Rectal smooth muscle tissue (tissue), 1 donor: Measurements from ENCODE around the gene MACO1.

Source experiments
- H3K27ac ChIP-seq: one replicate; pipeline ENCODE4 v1.7.0; 2013; ENCODE audit warnings: low read depth, low read length, inconsistent platforms
- H3K27me3 ChIP-seq: one replicate; pipeline ENCODE4 v1.7.0; 2013; ENCODE audit warnings: low read length; ENCODE audit not compliant: control insufficient read depth, insufficient read depth
- H3K36me3 ChIP-seq: one replicate; pipeline ENCODE4 v1.7.0; 2013; ENCODE audit warnings: low read length; ENCODE audit not compliant: control insufficient read depth, insufficient read depth
- H3K4me1 ChIP-seq: one replicate; pipeline ENCODE4 v1.7.0; 2013; ENCODE audit warnings: low read length; ENCODE audit not compliant: control insufficient read depth, insufficient read depth
- H3K4me3 ChIP-seq: one replicate; pipeline ENCODE4 v1.7.0; 2013; ENCODE audit warnings: low read length
- H3K9ac ChIP-seq: one replicate; pipeline ENCODE4 v1.7.0; 2013; ENCODE audit warnings: low read length

Gene MACO1

DNA sequence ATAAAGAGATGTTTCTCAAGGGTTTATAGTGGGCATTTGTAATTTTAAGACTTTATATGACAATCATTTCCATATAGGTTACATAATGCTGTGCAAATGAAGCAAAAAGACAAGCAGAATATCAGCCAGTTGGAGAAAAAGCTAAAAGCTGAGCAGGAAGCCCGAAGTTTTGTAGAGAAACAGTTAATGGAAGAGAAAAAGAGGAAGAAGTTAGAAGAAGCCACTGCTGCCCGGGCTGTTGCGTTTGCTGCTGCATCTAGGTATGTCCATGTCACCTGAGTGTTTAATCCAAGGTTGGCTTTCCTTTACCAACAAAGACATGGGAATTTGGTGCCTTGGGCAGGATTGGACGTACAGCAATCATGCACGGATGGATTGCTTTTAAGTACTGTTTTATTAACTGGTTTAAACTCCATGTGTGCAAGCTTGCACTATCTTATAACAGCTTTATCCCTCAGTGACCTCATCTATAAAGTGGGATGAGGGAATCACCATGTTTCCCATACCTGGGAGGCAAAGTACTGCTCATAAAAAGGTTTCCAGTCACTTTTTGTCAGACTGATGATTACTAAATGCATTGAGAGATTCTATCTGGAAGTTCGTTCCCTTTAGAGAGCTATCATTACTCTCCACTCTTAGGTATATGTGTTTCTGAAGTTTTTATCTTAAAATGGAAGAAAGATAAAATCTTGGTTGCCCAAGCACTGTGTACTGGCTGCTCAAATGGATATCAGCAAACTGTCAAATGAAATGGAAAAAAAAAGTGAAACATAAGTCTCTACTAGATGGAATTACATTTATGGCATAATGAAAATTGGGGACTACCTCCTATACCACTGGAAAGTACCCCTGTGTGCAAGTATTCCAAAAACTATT is 55.1 kb downstream of the MACO1 start:
- Histone ChIP-seq H3K4me1 (peaks cover 4% of the 10 kb centered on the region), H3K27ac (no peak overlapping the region), H3K4me3 (no peak overlapping the region), H3K9ac (no peak overlapping the region), H3K27me3 (no peaks in the 10 kb centered on the region), H3K36me3 (peaks cover 4% of the 10 kb centered on the region)

DNA sequence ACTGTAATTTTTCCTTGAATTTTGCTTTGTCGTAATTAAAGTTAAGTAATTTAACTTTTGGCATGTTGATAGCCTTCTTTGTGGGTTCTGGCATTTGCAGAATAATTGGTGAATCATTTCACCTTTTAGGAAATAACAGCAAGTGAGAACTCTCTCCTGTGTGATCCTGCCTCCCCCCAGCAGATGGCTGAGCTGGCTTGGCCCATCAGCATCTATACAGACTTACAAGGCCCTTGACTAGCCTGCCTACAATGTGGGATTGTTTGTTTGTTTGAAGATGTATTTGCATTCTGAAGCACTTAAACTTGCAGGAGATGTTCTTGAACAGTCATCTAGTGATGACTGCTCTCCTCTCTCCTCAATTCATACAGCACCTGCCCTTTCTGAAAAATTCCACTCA is 55.9 kb downstream of the MACO1 start:
- Histone ChIP-seq H3K27me3 (no peaks in the 10 kb centered on the region), H3K9ac (no peak overlapping the region), H3K27ac (no peak overlapping the region), H3K36me3 (peaks cover 8% of the 10 kb centered on the region), H3K4me3 (no peak overlapping the region), H3K4me1 (peaks cover 4% of the 10 kb centered on the region)

DNA sequence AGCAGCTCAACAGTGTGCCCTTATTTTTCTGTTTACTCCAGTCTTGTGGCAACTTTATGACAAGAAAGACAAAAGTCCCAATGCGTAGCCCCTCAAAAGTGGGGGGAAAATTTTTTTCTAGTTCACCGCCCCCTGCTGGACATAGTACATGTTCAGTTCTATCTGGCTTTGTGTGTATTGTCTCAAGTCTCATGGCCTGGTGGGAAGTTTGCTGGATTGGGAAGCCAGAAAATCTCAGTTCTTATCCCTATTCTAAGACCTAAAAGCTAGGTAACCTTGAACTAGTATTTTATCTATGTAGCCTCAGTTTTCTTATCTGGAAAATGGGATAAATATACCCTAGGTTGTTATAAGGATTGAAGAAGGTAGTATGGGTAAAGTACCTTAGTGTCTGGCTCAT is 56.9 kb downstream of the MACO1 start:
- H3K27ac ChIP-seq, result no peak overlapping the region
- no peaks in the 10 kb centered on the region for H3K27me3 ChIP-seq
- H3K4me1 ChIP-seq, result peaks cover 4% of the 10 kb centered on the region
- H3K36me3 ChIP-seq, result peaks cover 14% of the 10 kb centered on the region
- H3K9ac ChIP-seq, result no peak overlapping the region
- no peak overlapping the region for H3K4me3 ChIP-seq

DNA sequence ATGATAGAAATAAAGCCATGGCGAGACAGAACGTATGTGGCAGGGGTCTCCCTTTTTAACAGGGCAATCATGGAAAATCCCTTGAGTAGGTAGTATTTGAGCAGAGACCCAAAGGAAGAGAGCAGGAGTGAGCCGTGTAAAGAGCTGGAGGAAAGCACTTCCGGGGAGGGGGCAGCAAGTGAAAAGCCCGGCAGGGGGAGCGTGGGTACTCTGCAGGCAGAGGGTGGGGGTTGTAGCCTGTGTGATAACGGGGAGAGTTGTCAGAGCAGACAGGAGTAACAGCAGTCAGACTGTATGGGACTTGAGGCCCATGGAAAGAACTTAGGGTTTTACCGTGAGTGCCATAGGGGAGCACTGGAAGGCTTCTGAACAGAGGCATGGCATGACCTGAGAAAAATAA is 61.6 kb downstream of the MACO1 start:
- H3K4me1 ChIP-seq, result no peaks in the 10 kb centered on the region
- H3K4me3 ChIP-seq, result no peak overlapping the region
- H3K27me3 ChIP-seq, result no peaks in the 10 kb centered on the region
- H3K36me3 ChIP-seq, result peaks cover 26% of the 10 kb centered on the region
- H3K9ac ChIP-seq, result no peak overlapping the region
- H3K27ac ChIP-seq, result no peak overlapping the region

DNA sequence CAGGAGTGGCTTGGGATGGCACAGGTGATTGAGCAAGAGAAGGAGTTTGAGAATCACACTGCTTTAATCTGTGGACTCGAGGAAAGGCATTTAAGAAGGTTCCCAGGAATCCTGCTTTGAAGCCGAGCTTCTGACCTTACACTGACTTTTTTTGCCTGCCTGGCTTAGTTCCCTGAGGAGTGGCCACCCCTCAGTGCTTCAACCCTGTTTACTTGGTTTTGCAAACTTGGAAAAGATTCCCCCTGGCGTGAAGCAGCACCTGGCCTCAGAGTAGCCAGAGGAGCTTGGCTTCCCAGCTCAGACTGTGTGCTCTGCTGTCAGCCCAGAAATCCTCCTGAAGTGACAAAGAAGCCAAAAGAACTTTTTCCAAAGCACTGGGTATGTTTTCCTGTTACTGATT is 64.3 kb downstream of the MACO1 start:
- Histone ChIP-seq H3K36me3 (peaks cover 22% of the 10 kb centered on the region), H3K9ac (no peak overlapping the region), H3K27ac (no peak overlapping the region), H3K27me3 (no peaks in the 10 kb centered on the region), H3K4me3 (no peak overlapping the region), H3K4me1 (no peaks in the 10 kb centered on the region)

DNA sequence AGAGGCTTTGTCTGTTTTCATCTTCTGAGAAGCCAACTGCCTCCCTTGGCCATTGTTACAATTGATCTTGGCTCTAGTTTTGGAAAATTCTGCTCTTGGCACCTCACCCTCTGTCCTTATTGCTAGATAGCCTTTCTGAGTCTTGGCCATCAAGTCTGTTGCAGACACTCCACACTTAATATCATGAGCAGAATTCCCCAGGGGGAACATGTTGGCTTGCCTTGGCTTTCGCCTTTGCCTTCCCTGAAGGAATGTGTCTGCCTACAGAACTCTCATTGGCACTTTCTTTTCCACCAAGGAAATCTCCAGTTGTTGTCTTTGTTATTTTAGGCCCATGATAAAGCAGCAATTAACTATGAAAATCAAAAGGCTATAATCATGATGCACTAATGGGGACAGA is 70.0 kb downstream of the MACO1 start:
- Histone ChIP-seq H3K27me3 (no peaks in the 10 kb centered on the region), H3K9ac (no peak overlapping the region), H3K36me3 (peaks cover 7% of the 10 kb centered on the region), H3K4me3 (no peak overlapping the region), H3K4me1 (peaks cover 2% of the 10 kb centered on the region), H3K27ac (no peak overlapping the region)

DNA sequence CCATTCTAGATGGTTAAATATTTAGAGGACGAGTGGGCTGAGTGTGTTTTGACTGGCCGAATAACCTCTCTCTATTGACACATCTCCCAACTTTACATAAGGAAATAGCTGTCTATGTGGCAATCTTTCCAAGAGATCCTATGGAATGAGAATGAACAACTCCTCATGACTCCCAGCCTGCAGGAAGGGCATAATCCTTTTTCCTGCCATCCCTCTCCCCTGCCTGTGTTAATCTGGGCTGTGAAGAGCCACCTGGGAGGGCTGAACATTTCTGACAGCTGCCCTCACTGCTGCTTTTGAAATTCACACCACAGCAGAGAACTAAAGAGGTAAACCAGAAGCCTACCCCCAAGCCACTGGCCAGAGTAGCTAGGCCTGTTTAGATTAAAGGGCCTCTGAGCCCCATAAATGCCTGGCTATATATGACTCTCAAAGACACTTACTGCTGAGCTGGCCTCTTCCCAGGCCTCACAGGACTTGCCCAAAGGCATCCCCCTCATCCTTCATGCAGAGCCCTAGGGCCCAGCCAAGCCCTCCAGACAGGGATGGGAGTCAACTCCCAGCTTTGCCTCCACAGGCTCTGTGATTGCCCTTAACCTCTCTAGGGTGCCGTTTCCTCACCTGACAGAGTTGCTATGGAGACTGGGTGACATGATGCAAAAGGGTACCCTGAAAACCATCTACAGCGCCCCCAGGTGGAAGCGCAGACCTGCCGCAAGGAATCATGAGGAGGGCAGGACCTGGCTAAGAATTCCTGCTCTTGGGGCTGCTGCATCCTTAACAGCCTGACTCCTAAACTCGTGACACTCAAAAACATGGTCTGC is 70.8 kb downstream of the MACO1 start:
- Histone ChIP-seq H3K36me3 (peaks cover 5% of the 10 kb centered on the region), H3K4me1 (peaks cover 2% of the 10 kb centered on the region), H3K9ac (no peak overlapping the region), H3K4me3 (no peak overlapping the region), H3K27me3 (no peaks in the 10 kb centered on the region), H3K27ac (no peak overlapping the region)

DNA sequence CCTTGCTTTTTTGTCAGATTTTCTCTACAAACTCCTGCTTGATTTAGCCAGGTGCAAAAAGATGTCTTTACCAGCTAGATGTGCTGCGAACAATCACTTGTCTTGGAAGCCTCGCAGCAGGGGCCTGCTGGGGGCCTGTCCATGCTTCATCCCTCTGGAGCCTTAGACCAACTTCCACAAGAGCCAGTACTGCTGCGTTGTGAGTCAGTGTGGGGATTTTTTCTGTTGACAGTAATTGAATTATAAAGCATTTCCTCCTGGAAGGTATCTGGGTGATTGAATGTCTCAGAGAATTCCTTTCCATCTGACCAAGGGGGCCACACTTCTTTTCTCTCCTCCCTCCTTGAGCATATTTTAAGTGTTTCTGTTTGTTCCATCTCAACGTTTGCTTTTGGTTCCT is 72.3 kb downstream of the MACO1 start:
- Histone ChIP-seq H3K4me1 (peaks cover 2% of the 10 kb centered on the region), H3K36me3 (no peaks in the 10 kb centered on the region), H3K27ac (no peak overlapping the region), H3K4me3 (no peak overlapping the region), H3K9ac (no peak overlapping the region), H3K27me3 (no peaks in the 10 kb centered on the region)

DNA sequence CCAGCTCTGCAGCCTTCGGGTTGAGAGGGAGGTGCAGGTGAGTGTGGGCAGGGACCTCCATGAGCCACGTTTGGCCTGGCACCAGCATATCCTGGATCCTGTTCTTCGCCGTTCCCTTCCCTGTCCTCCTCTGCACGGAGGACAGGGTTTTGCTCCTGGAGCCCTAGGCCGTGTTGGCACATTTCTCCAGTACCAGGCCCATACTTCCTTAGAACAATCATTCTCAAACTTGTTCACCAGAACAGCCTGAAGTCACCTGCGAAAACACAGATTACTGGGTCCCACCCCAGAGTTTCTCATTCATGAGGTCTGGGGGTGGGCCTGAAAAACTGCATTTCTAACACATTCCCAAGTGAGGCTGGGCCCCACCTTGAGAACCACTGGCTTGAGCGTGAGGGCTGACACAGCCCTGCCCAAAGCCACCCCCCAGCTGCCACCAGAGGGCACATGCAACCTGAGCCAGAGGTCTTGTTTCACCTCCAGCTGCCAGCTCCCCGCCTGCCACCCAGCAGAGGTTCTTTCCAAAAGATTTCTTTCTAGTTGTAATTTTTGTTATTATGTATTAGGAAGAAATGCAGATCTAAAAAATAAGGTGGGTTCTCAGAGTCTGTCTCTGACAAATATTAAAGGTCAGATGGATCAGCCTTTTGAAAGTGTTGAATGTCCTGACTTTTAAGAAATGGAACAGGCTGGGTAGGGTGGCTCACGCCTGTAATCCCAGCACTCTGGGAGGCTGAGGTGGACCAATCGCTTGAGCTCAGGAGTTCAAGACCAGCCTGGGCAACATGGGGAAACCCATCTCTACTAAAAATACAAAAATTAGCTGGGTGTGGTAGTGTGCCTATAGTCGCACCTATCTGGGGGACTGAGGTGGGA is 73.1 kb downstream of the MACO1 start:
- no peaks in the 10 kb centered on the region for H3K36me3 ChIP-seq
- peaks cover 2% of the 10 kb centered on the region for H3K4me1 ChIP-seq
- H3K9ac ChIP-seq, result no peak overlapping the region
- H3K27me3 ChIP-seq, result no peaks in the 10 kb centered on the region
- H3K4me3 ChIP-seq, result no peak overlapping the region
- no peak overlapping the region for H3K27ac ChIP-seq

DNA sequence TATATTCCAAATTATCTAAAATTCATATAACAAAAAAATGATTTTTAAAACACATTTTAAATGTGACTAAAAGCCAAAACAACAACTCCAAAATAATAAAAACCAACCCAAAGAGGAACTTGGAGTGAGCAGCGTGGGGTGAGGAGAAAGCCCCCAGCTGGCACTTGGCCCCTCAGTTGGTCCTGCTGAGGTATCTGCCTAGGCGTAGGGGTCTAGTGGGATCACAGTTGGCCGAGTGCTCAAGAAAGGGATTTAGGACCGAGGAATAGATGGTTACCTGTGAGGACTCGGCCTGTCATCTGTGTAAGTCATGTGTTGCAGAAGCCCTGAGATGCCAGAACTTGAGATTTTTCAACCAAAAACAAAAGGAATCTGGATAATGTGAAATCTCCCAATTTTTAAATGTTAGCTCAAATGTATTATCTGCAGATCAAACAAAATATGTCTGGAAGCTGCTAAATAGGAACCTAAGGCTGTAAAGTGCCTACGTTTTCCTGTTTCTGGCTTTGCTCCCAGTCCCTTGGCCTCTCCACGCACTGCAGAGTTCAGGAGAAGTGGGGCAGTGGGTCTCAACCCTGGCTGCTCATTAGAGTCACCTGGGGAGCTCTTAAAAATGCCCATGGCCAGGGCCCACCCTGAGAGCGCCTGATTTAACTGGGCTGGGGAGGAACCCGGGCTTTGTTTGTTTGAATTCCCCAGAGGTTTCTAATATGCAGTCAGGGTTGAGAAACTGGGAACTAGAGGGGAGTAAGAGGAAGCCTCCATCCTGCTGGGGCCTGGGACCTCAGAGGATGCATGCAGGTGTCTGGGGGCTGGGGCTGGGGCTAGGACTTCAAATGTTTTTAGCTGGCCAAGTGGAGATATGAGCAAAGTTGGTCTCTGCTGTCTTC is 74.3 kb downstream of the MACO1 start:
- H3K27ac ChIP-seq, result no peak overlapping the region
- H3K9ac ChIP-seq, result no peak overlapping the region

DNA sequence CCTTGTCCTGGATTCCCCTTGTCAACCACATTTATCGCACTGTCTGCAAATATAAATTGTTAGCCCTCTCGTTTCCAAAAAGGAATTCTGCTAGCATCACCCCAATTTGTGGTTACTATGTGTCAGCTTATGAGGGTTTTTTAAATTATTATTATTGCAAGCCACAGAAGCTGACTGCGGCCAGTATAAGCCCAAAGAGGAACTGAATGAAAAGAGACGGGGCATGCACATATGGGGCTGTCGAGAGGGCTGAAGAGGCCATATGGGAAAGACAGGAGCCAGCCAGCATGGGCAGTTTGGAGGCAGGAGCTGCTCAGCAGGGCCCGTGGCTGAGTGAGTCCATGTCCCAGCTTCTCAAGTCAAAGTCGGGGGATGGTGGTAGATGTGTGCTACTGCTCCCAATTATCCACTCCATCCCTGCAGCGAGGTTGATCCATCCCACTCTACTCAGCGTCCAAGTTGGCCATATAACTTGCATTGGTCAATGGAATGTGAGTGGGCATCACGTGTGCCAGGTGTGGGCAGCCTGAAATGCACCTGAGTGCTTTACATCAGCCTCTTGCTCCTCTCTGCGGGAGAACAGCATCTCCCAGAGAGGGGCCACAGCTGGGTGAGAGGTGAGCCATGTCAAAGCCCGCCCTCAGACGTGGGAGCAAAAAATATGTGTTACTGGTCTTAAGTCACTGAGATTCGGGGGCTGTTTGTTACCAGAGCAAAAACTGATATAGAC is 75.1 kb downstream of the MACO1 start:
- Histone ChIP-seq H3K36me3 (no peaks in the 10 kb centered on the region), H3K4me1 (peaks cover 2% of the 10 kb centered on the region), H3K9ac (no peak overlapping the region), H3K27ac (no peak overlapping the region), H3K27me3 (no peaks in the 10 kb centered on the region), H3K4me3 (no peak overlapping the region)

More for the DNA sequence above, 74.3 kb downstream of the MACO1 start:
- H3K4me1 ChIP-seq, result peaks cover 2% of the 10 kb centered on the region
- no peaks in the 10 kb centered on the region for H3K27me3 ChIP-seq
- no peak overlapping the region for H3K4me3 ChIP-seq
- no peaks in the 10 kb centered on the region for H3K36me3 ChIP-seq
